H1 (cell line): ENCODE measurements around the gene ADGRV1.

Experiments used
- BRCA1 ChIP-seq: IDR thresholded peaks from 2 replicates; pipeline ENCODE4 v1.6.1; 2012; ENCODE audit warnings: low read depth, low read length, improper control_type of control experiment
- CBX5 ChIP-seq: fragments of 300-800, 300-1000 bp; sonication (generic); IDR thresholded peaks from 2 replicates; pipeline ENCODE4 v1.7.1; 2016; ENCODE audit warnings: antibody characterized with exemption, low read length, low read depth
- CREB1 ChIP-seq: IDR thresholded peaks from 2 replicates; pipeline ENCODE4 v1.6.1; 2012; ENCODE audit warnings: inconsistent platforms
- EP300 ChIP-seq, 2 experiments: IDR thresholded peaks; 1 replicate in 1 of 2; 2 replicates in 1 of 2; pipeline ENCODE4 v1.6.1; 2011 to 2012; ENCODE audit warnings: low read depth in 2 of 2, low read length in 2 of 2, mild to moderate bottlenecking in 2 of 2, borderline replicate concordance in 1 of 2, inconsistent platforms in 1 of 2, moderate library complexity in 1 of 2
- EZH2 ChIP-seq: fragments of 200-600 bp; sonication (generic); IDR thresholded peaks from 2 replicates; pipeline ENCODE4 v1.7.1; 2012; ENCODE audit warnings: low read depth, mild to moderate bottlenecking, moderate library complexity, low read length, inconsistent platforms; ENCODE audit not compliant: severe bottlenecking
- MAFK ChIP-seq: IDR thresholded peaks from 2 replicates; pipeline ENCODE4 v1.6.1; 2012; ENCODE audit warnings: low read depth, mild to moderate bottlenecking, improper control_type of control experiment, low read length
- NRF1 ChIP-seq: IDR thresholded peaks from 2 replicates; pipeline ENCODE4 v1.6.1; 2011; ENCODE audit warnings: mild to moderate bottlenecking, low read depth, low read length, improper control_type of control experiment
- POLR2A ChIP-seq, 2 experiments: IDR thresholded peaks; 1 replicate in 1 of 2; 2 replicates in 1 of 2; pipeline ENCODE4 v1.6.1; 2011; ENCODE audit warnings: low read depth in 2 of 2, low read length in 2 of 2, mild to moderate bottlenecking in 2 of 2; ENCODE audit errors: control extremely low read depth in 1 of 2
- TAF1 ChIP-seq: IDR thresholded peaks from 2 replicates; pipeline ENCODE4 v1.6.1; 2011; ENCODE audit warnings: mild to moderate bottlenecking, low read depth, low read length
- TF ChIP-seq, protein P1 (sequence below), 3 experiments: IDR thresholded peaks; 1 replicate in 2 of 3; 2 replicates in 1 of 3; pipeline versions ENCODE4 v1.5.1 to v1.6.1; 2011; ENCODE audit warnings: low read length in 3 of 3, mild to moderate bottlenecking in 3 of 3, inconsistent platforms in 2 of 3, low read depth in 1 of 3, moderate library complexity in 1 of 3; ENCODE audit not compliant: insufficient read depth in 1 of 3; ENCODE audit errors: control extremely low read depth in 1 of 3
- TF ChIP-seq, protein P2 (sequence below): IDR thresholded peaks from 2 replicates; pipeline ENCODE4 v1.6.1; 2012; ENCODE audit warnings: inconsistent platforms
- TF ChIP-seq, protein P3 (sequence below): IDR thresholded peaks from 2 replicates; pipeline ENCODE4 v1.6.1; 2012; ENCODE audit warnings: low read length, inconsistent platforms

DNA sequence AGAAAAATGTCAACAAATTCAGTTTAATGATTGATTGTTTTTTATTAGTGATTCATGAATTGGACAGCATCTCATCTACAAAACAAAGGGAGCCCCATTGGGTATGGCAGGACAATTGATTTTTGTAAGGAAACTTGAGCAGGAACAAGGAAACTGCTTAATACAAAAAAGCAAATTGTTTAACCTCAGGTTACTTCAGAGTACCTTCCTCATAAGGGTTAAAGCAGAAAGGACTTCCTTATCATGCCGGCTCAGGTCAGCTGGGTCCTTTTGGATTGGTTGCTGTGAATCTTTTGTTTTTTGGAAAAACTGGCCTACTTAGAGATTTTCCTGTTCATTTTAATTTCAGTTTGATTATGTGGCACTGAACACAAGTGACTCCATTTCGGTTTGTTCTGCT, 612.7 kb downstream of the ADGRV1 start:
- TF ChIP-seq, protein P1, sequence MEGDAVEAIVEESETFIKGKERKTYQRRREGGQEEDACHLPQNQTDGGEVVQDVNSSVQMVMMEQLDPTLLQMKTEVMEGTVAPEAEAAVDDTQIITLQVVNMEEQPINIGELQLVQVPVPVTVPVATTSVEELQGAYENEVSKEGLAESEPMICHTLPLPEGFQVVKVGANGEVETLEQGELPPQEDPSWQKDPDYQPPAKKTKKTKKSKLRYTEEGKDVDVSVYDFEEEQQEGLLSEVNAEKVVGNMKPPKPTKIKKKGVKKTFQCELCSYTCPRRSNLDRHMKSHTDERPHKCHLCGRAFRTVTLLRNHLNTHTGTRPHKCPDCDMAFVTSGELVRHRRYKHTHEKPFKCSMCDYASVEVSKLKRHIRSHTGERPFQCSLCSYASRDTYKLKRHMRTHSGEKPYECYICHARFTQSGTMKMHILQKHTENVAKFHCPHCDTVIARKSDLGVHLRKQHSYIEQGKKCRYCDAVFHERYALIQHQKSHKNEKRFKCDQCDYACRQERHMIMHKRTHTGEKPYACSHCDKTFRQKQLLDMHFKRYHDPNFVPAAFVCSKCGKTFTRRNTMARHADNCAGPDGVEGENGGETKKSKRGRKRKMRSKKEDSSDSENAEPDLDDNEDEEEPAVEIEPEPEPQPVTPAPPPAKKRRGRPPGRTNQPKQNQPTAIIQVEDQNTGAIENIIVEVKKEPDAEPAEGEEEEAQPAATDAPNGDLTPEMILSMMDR (IDR thresholded peaks at IDR 0.05; ENCODE audit: control extremely low read depth in 1 of 3, insufficient read depth in 1 of 3, low read depth in 1 of 3, low read length in 3 of 3): no peak
- no peak for TF ChIP-seq TAF1
- TF ChIP-seq, protein P2, sequence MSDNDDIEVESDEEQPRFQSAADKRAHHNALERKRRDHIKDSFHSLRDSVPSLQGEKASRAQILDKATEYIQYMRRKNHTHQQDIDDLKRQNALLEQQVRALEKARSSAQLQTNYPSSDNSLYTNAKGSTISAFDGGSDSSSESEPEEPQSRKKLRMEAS: no peak
- TF ChIP-seq, protein P3, sequence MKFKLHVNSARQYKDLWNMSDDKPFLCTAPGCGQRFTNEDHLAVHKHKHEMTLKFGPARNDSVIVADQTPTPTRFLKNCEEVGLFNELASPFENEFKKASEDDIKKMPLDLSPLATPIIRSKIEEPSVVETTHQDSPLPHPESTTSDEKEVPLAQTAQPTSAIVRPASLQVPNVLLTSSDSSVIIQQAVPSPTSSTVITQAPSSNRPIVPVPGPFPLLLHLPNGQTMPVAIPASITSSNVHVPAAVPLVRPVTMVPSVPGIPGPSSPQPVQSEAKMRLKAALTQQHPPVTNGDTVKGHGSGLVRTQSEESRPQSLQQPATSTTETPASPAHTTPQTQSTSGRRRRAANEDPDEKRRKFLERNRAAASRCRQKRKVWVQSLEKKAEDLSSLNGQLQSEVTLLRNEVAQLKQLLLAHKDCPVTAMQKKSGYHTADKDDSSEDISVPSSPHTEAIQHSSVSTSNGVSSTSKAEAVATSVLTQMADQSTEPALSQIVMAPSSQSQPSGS: no peak
- no peak for TF ChIP-seq EZH2
- TF ChIP-seq CBX5: no peak
- no peak for TF ChIP-seq CREB1
- no peak for TF ChIP-seq MAFK
- TF ChIP-seq BRCA1: no peak
- no peak for TF ChIP-seq NRF1
- TF ChIP-seq POLR2A (IDR thresholded peaks at IDR 0.05; ENCODE audit: control extremely low read depth in 1 of 2, low read depth in 2 of 2, low read length in 2 of 2): no peak
- no peak for TF ChIP-seq EP300 (IDR thresholded peaks at IDR 0.05; ENCODE audit: borderline replicate concordance in 1 of 2, low read depth in 2 of 2, low read length in 2 of 2)
